GM19035 (cell line): Measurements from ENCODE around the gene SDSL.
A peak's percentile ranks its signal among the peaks of the same experiment; 100 is the strongest.

Source experiments
- ATAC-seq: cut with Tn5 transposase; IDR thresholded peaks from one replicate; pipeline ENCODE4 v1.9.1; 2021; ENCODE audit not compliant: unreplicated experiment

The SDSL gene

GRCh38 chr12:113422030-113422885, at the start of gene SDSL:
TSS of gene SDSL (plus strand) at chr12:113422380. CDS start at chr12:113427983, 5,603 bp downstream.
- peak; percentile 78 for ATAC-seq

GRCh38 chr12:113373440-113373839, 48.7 kb upstream of the SDSL start:
- ATAC-seq, result no peak

GRCh38 chr12:113373969-113374368, 48.2 kb upstream of the SDSL start:
- no peak for ATAC-seq

- ATAC-seq, result no peak
These were observed 47.3 kb upstream of the SDSL start for GRCh38 chr12:113374823-113375428.

- no peak for ATAC-seq
These were observed 43.9 kb upstream of the SDSL start for GRCh38 chr12:113378291-113378690.

- ATAC-seq, result no peak
These were observed 41.0 kb upstream of the SDSL start for GRCh38 chr12:113381220-113381619.

GRCh38 chr12:113382206-113382605, 40.0 kb upstream of the SDSL start:
- no peak for ATAC-seq

GRCh38 chr12:113384778-113385177, 37.4 kb upstream of the SDSL start:
- no peak for ATAC-seq

GRCh38 chr12:113385282-113385882, 36.8 kb upstream of the SDSL start:
- ATAC-seq, result no peak

- ATAC-seq, result no peak
These were observed 35.2 kb upstream of the SDSL start for GRCh38 chr12:113386866-113387566.

- ATAC-seq, result no peak
These were observed 34.5 kb upstream of the SDSL start for GRCh38 chr12:113387631-113388030.

- ATAC-seq, result no peak
These were observed 33.8 kb upstream of the SDSL start for GRCh38 chr12:113388351-113388750.

GRCh38 chr12:113390064-113391043, 31.8 kb upstream of the SDSL start:
- no peak for ATAC-seq

- ATAC-seq, result no peak
These were observed 31.0 kb upstream of the SDSL start for GRCh38 chr12:113391145-113391544.

GRCh38 chr12:113391650-113392337, 30.4 kb upstream of the SDSL start:
- ATAC-seq, result no peak

- no peak for ATAC-seq
These were observed 29.7 kb upstream of the SDSL start for GRCh38 chr12:113392520-113392919.

GRCh38 chr12:113392988-113393579, 29.1 kb upstream of the SDSL start:
- no peak for ATAC-seq

- no peak for ATAC-seq
These were observed 28.4 kb upstream of the SDSL start for GRCh38 chr12:113393749-113394148.

GRCh38 chr12:113395119-113395518, 27.1 kb upstream of the SDSL start:
- no peak for ATAC-seq
